Stomach (tissue), 9 donors: Measurements from ENCODE around the gene ANKRD13C. TPM values are rescaled to one million over a fixed set of nuclear protein-coding genes. Genes with fewer than 3 reads are reported as not detected.

Experiments used
- DNase-seq, 2 donors: peaks; one replicate each; pipeline versions ENCODE4 v3.0.0 to v3.0.0-alpha.2; 2013 to 2019
- H3K27ac ChIP-seq, 5 donors: fragments of 200-600 bp in 4 of 5; sonication (generic) in 4 of 5; one replicate each; pipeline ENCODE4 v1.5.1; 2013 to 2019; ENCODE audit warnings: mild to moderate bottlenecking in 1 of 5, moderate library complexity in 1 of 5
- H3K27me3 ChIP-seq, 3 donors: fragments of 200-600 bp; sonication (generic); one replicate each; pipeline ENCODE4 v1.5.1; 2017 to 2019; ENCODE audit warnings: mixed run types in 1 of 3
- H3K36me3 ChIP-seq, 4 donors: fragments of 200-600 bp; sonication (generic); 1 replicate in 3 of 4; 2 replicates in 1 of 4; pipeline ENCODE4 v1.5.1; 2016 to 2019
- H3K4me1 ChIP-seq, 4 donors: fragments of 200-600 bp; sonication (generic); one replicate each; pipeline ENCODE4 v1.5.1; 2016 to 2019
- H3K4me3 ChIP-seq, 4 donors: fragments of 200-600 bp; sonication (generic) in 3 of 4; one replicate each; pipeline ENCODE4 v1.5.1; 2016 to 2019; ENCODE audit warnings: mild to moderate bottlenecking in 1 of 4
- H3K9me3 ChIP-seq, 4 donors: fragments of 200-600 bp; sonication (generic); one replicate each; pipeline ENCODE4 v1.5.1; 2016 to 2019
- EP300 ChIP-seq: sonication (generic); formaldehyde crosslinking; IDR thresholded peaks from one replicate; pipeline ENCODE4 v1.6.1; 2017; ENCODE audit warnings: antibody characterized with exemption
- POLR2A ChIP-seq, 4 donors: fragments of 450-650 bp; IDR thresholded peaks; one replicate each; pipeline ENCODE4 v1.6.1; 2016; ENCODE audit warnings: antibody characterized with exemption in 4 of 4, control low read depth in 2 of 4, mild to moderate bottlenecking in 1 of 4, moderate library complexity in 1 of 4
- POLR2AphosphoS5 ChIP-seq, 3 donors: sonication (generic); formaldehyde crosslinking; IDR thresholded peaks; one replicate each; pipeline ENCODE4 v1.6.1; 2016; ENCODE audit warnings: antibody characterized with exemption in 3 of 3
- WGBS, 5 donors: extraction: QIAGEN DNeasy Blood & Tissue Kit in 3 of 5; methylation state at CpG; one replicate each; pipeline versions ENCODE4 v1.1.5 to v1.1.7; 2013 to 2018; 5-methylcytosine and 5-hydroxymethylcytosine counted together
- intact Hi-C: fragments of 100-400 bp; cut with DNase I; formaldehyde crosslinking; loops from one replicate; pipeline ENCODE4 v1.15.1; 2023; ENCODE audit warnings: low total_unique reads
- polyA plus RNA-seq, 3 donors: library from polyadenylated mRNA; stranded (reverse); fragments of 200-250 nt; gene quantifications; one replicate each; pipeline ENCODE4 v1.2.3, GENCODE V29; 2013
- total RNA-seq, 5 donors: library from RNA; depleted of rRNA; stranded (reverse); fragments of >200 nt; gene quantifications; one replicate each; pipeline versions ENCODE4 v1.1.0 to v1.2.3, GENCODE V29; 2014 to 2016
- TF ChIP-seq, protein P1 (sequence below), 7 experiments: fragments of 450-650 bp in 4 of 7; fragments of 200-600 bp in 3 of 7; sonication (generic) in 3 of 7; IDR thresholded peaks; one replicate each; pipeline ENCODE4 v1.5.1; 2016 to 2019; ENCODE audit warnings: antibody characterized with exemption in 7 of 7, control low read depth in 2 of 7, mild to moderate bottlenecking in 1 of 7
- donor health status: healthy with polysubstance abuse.
- donor health status: Bipolar disorder and iron deficiency.
- donor health status: healthy.

The ANKRD13C gene
- total and polyA plus RNA-seq, 8 donors, result 6.8 to 135 (median 15.7) TPM

DNA sequence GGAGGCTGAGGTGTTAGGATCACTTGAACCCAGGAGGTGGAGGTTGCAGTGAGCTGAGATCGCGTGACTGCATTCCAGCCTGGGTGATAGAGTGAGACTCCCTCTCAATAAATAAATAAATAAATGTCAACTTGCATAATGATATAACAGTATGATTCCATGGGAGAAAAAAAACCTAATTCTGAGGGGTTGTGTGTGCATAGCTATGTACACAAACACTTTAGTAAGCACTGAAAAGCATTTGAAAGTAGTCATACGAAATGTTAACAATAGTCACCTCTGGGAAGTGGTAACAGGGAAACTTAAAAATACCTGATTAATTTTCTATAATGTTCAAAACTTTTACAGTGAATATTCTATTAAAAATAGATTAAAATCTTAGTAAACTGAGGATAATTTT lies 43.2 kb downstream of the ANKRD13C start:
- intact Hi-C loops, result no loop called here
- Histone ChIP-seq H3K27ac (no peak overlapping the region), H3K4me3 (no peak overlapping the region), H3K4me1 (peaks cover 0 to 7% (median 0%) of the 10 kb centered on the region in 4 donors), H3K27me3 (no peaks in the 10 kb centered on the region), H3K9me3 (no peaks in the 10 kb centered on the region), H3K36me3 (peaks cover 0 to 50% (median 35%) of the 10 kb centered on the region in 4 donors)
- DNase-seq, result no peak
- 83 to 89% (median 86%) methylated on average over 3 of the region's 3 CpGs for WGBS, 5 donors
- TF ChIP-seq, protein P1, sequence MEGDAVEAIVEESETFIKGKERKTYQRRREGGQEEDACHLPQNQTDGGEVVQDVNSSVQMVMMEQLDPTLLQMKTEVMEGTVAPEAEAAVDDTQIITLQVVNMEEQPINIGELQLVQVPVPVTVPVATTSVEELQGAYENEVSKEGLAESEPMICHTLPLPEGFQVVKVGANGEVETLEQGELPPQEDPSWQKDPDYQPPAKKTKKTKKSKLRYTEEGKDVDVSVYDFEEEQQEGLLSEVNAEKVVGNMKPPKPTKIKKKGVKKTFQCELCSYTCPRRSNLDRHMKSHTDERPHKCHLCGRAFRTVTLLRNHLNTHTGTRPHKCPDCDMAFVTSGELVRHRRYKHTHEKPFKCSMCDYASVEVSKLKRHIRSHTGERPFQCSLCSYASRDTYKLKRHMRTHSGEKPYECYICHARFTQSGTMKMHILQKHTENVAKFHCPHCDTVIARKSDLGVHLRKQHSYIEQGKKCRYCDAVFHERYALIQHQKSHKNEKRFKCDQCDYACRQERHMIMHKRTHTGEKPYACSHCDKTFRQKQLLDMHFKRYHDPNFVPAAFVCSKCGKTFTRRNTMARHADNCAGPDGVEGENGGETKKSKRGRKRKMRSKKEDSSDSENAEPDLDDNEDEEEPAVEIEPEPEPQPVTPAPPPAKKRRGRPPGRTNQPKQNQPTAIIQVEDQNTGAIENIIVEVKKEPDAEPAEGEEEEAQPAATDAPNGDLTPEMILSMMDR (IDR thresholded peaks at IDR 0.05), result no peak
- TF ChIP-seq POLR2AphosphoS5 (IDR thresholded peaks at IDR 0.05) (no peak), POLR2A (IDR thresholded peaks at IDR 0.05) (no peak), EP300 (no peak)

- H3K36me3 ChIP-seq, result peaks cover 18 to 65% (median 52%) of the 10 kb centered on the region in 4 donors
- H3K4me3 ChIP-seq, result no peak overlapping the region
- intact Hi-C loops, result no loop called here
- TF ChIP-seq POLR2AphosphoS5 (IDR thresholded peaks at IDR 0.05) (no peak), POLR2A (IDR thresholded peaks at IDR 0.05) (no peak)
- H3K27me3 ChIP-seq, result no peaks in the 10 kb centered on the region
- no peak for DNase-seq
- H3K9me3 ChIP-seq, result no peaks in the 10 kb centered on the region
- H3K27ac ChIP-seq, result no peak overlapping the region
- no peaks in the 10 kb centered on the region for H3K4me1 ChIP-seq
Observed at GRCh38 chr1:70299472-70299871, 55.0 kb downstream of the ANKRD13C start.

DNA sequence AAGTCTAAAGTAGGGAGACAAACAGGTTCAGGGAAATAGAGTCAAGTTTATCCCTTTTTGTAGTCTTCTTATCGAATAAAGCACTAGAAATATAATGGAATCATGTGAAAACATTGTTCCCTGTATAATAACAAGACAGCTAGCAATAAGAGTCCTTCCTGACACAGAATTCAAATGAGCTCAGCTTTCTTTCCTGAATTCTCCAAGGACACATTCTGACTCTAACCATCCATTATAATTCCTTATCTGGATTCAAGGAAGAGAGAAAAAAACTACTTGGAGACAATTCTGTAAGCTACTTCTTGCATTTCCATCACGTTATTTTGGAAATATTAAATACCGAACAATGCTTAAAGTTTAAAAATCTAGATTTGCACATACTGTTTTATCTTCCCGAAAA lies 58.8 kb downstream of the ANKRD13C start:
- H3K4me1 ChIP-seq, result no peaks in the 10 kb centered on the region
- intact Hi-C loops, result no loop called here
- H3K4me3 ChIP-seq, result no peak overlapping the region
- DNase-seq, result no peak
- H3K9me3 ChIP-seq, result no peaks in the 10 kb centered on the region
- no peaks in the 10 kb centered on the region for H3K27me3 ChIP-seq
- H3K36me3 ChIP-seq, result peaks cover 30 to 87% (median 75%) of the 10 kb centered on the region in 4 donors
- H3K27ac ChIP-seq, result no peak overlapping the region
- TF ChIP-seq POLR2AphosphoS5 (IDR thresholded peaks at IDR 0.05) (no peak), EP300 (no peak), POLR2A (IDR thresholded peaks at IDR 0.05) (no peak)
- TF ChIP-seq, protein P1 (IDR thresholded peaks at IDR 0.05), result no peak
- WGBS, 5 donors, result 92 to 97% (median 95%) methylated on average over 4 of the region's 4 CpGs

DNA sequence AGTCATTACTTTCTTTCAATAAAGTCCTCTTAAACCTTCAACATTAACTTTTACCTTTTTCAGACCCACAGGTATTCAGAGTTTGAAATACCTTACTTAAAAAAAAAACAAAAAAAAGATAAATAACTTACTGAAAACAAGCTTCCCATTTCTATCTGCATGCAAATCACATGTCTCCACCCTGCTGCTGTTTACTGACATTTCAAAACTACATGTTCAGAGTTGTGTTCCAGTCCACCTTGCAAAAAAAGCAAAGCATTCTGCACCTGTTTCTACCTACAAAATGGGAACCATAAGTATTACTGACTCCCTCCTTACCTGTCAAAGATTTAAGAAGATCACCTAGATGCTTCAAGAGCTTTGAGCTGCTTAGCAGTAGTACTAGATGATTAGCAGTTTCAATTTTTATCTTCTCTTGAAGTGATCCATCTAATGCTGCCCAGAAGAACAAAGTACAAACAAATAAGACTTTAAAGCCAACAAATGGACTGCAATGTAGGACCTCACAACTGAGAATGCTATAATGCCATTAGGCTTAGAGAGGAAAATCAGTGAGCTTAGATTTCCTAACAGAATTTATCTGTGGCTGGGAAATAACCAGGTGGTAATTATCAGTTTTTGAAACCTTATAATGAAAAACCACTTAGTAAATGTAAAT lies 61.2 kb downstream of the ANKRD13C start:
- no peak for DNase-seq
- H3K4me3 ChIP-seq, result no peak overlapping the region
- peaks cover 27 to 89% (median 70%) of the 10 kb centered on the region in 4 donors for H3K36me3 ChIP-seq
- no peak overlapping the region for H3K27ac ChIP-seq
- no peak for TF ChIP-seq POLR2AphosphoS5 (IDR thresholded peaks at IDR 0.05)
- no peak for TF ChIP-seq POLR2A (IDR thresholded peaks at IDR 0.05)
- TF ChIP-seq EP300, result no peak
- TF ChIP-seq, protein P1 (IDR thresholded peaks at IDR 0.05), result no peak
- no peaks in the 10 kb centered on the region for H3K9me3 ChIP-seq
- H3K27me3 ChIP-seq, result no peaks in the 10 kb centered on the region
- no peaks in the 10 kb centered on the region for H3K4me1 ChIP-seq
- intact Hi-C loops, result no loop called here

DNA sequence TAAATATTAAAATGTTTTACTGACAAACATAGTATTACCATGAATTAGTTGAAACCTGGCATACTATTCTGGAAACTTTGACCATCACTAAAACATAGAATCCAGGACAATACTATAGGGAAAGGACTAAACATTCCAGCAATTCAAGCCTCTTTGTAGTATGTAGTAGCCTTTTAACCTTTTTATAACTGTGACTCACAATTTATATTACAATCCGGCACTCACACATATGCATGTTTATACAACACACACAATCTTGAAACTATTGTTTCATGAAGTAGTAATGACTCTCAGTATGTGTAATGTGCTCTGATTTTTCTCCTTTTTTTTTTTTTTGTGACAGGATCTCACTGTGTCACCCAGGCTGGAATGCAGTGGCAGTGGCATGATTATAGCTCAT lies 64.3 kb downstream of the ANKRD13C start:
- TF ChIP-seq, protein P1 (IDR thresholded peaks at IDR 0.05), result no peak
- TF ChIP-seq POLR2AphosphoS5 (IDR thresholded peaks at IDR 0.05), result no peak
- no peak for TF ChIP-seq EP300
- TF ChIP-seq POLR2A (IDR thresholded peaks at IDR 0.05), result no peak
- H3K4me1 ChIP-seq, result no peaks in the 10 kb centered on the region
- H3K4me3 ChIP-seq, result no peak overlapping the region
- no peak overlapping the region for H3K27ac ChIP-seq
- H3K27me3 ChIP-seq, result no peaks in the 10 kb centered on the region
- 59 to 86% (median 83%) methylated on average over 1 of the region's 1 CpG for WGBS, 5 donors
- intact Hi-C loops, result no loop called here
- H3K36me3 ChIP-seq, result peaks cover 28 to 78% (median 72%) of the 10 kb centered on the region in 4 donors
- DNase-seq, result no peak
- H3K9me3 ChIP-seq, result no peaks in the 10 kb centered on the region
